SU-DHL-6 (cell line): ENCODE results near the gene LOXL4.

Experiments
- H2AFZ ChIP-seq: fragments of 200-600 bp; sonication (generic); 2 replicates; pipeline ENCODE4 v1.6.1; 2014; ENCODE audit warnings: low read depth, mild to moderate bottlenecking, moderate library complexity, mixed read lengths, antibody characterized with exemption, low read length; ENCODE audit not compliant: severe bottlenecking
- H3F3A ChIP-seq: fragments of 200-600 bp; shearing (Covaris generic); 2 replicates; pipeline ENCODE4 v1.6.0; 2016; ENCODE audit warnings: antibody characterized with exemption, mild to moderate bottlenecking; ENCODE audit not compliant: insufficient read depth
- H3K27ac ChIP-seq: fragments of 200-600 bp; sonication (generic); 2 replicates; pipeline ENCODE4 v1.5.1; 2016; ENCODE audit warnings: low read depth, mild to moderate bottlenecking, low read length, moderate library complexity, mixed read lengths
- H3K27me3 ChIP-seq: fragments of 200-600 bp; sonication (generic), shearing (Covaris generic); 2 replicates; pipeline ENCODE4 v1.6.0; 2014; ENCODE audit warnings: mild to moderate bottlenecking, low read length
- H3K36me3 ChIP-seq: fragments of 200-600 bp; sonication (generic); 2 replicates; pipeline ENCODE4 v1.6.1; 2014; ENCODE audit warnings: mild to moderate bottlenecking, low read length, mixed read lengths
- H3K4me2 ChIP-seq: fragments of 300-600, 200-600 bp; shearing (Covaris generic), sonication (generic); 2 replicates; pipeline ENCODE4 v1.6.0; 2014; ENCODE audit warnings: low read length, low read depth, mild to moderate bottlenecking; ENCODE audit not compliant: poor library complexity, severe bottlenecking
- H3K4me3 ChIP-seq: fragments of 200-600 bp; sonication (generic); 2 replicates; pipeline ENCODE4 v1.5.1; 2014; ENCODE audit warnings: antibody characterized with exemption, low read length, mild to moderate bottlenecking, mixed read lengths; ENCODE audit not compliant: insufficient read depth, poor library complexity, severe bottlenecking
- H3K79me2 ChIP-seq: fragments of 200-600 bp; sonication (generic); 2 replicates; pipeline ENCODE4 v1.6.1; 2014; ENCODE audit warnings: mild to moderate bottlenecking, low read length, moderate library complexity; ENCODE audit not compliant: insufficient read depth
- H3K9ac ChIP-seq: fragments of 200-600 bp; sonication (generic); 2 replicates; pipeline ENCODE4 v1.7.0; 2014; ENCODE audit warnings: mild to moderate bottlenecking, low read length
- H3K9me2 ChIP-seq: fragments of 200-600 bp; sonication (generic); replicated peaks from 2 replicates; pipeline ENCODE4 v1.6.1; 2014; ENCODE audit warnings: low read length; ENCODE audit not compliant: insufficient read depth
- H3K9me3 ChIP-seq: fragments of 200-600 bp; sonication (generic); 2 replicates; pipeline ENCODE4 v1.6.1; 2014; ENCODE audit warnings: low read length, mixed read lengths; ENCODE audit not compliant: insufficient read depth
- H4K20me1 ChIP-seq: fragments of 200-600 bp; sonication (generic); 2 replicates; pipeline ENCODE4 v1.6.1; 2014; ENCODE audit warnings: low read depth, mild to moderate bottlenecking, antibody characterized with exemption, low read length, moderate library complexity, mixed read lengths
- EZH2phosphoT487 ChIP-seq: fragments of 200-600 bp; sonication (generic), shearing (Covaris generic); conservative IDR thresholded peaks from 2 replicates; pipeline ENCODE4 v1.6.1; 2018; ENCODE audit warnings: mild to moderate bottlenecking, antibody characterized with exemption, low read length, moderate library complexity, mixed read lengths
- TF ChIP-seq, protein P1 (sequence below): fragments of 200-600 bp; sonication (generic); IDR thresholded peaks from one replicate; pipeline ENCODE4 v1.5.1; 2017; ENCODE audit warnings: antibody characterized with exemption, mild to moderate bottlenecking, low read length, moderate library complexity; ENCODE audit not compliant: insufficient read depth, poor library complexity, severe bottlenecking

LOXL4 gene

DNA sequence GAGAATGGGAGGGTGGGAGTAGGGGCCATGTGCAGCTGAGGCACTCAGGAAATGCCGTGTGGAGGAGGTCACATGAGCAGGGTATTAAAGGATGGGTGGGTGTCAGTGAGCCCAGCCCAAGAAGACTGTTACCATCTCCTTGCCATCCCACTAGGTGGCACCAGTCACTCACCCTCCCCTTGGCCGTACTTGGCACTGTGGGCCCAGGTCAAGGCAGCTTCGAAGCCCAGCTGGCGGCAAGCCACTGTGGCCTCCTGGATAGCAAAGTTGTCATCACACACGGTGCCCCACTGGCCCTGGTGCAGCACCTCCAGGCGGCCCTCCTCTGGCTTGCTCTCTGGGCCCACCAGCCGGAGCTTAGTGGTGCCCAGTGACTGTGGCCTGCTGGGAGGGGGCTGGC lies 5.4 kb downstream of the LOXL4 start:
- Histone ChIP-seq H4K20me1 (no peaks in the 10 kb centered on the region), H3K9me2 (no peaks in the 10 kb centered on the region), H3K36me3 (no peaks in the 10 kb centered on the region), H3K27ac (no peak overlapping the region), H2AFZ (no peak overlapping the region), H3K4me2 (no peak overlapping the region), H3K79me2 (no peaks in the 10 kb centered on the region), H3K9ac (no peak overlapping the region), H3F3A (no peaks in the 10 kb centered on the region), H3K4me3 (no peak overlapping the region), H3K27me3 (no peaks in the 10 kb centered on the region), H3K9me3 (no peaks in the 10 kb centered on the region)
- TF ChIP-seq, protein P1, sequence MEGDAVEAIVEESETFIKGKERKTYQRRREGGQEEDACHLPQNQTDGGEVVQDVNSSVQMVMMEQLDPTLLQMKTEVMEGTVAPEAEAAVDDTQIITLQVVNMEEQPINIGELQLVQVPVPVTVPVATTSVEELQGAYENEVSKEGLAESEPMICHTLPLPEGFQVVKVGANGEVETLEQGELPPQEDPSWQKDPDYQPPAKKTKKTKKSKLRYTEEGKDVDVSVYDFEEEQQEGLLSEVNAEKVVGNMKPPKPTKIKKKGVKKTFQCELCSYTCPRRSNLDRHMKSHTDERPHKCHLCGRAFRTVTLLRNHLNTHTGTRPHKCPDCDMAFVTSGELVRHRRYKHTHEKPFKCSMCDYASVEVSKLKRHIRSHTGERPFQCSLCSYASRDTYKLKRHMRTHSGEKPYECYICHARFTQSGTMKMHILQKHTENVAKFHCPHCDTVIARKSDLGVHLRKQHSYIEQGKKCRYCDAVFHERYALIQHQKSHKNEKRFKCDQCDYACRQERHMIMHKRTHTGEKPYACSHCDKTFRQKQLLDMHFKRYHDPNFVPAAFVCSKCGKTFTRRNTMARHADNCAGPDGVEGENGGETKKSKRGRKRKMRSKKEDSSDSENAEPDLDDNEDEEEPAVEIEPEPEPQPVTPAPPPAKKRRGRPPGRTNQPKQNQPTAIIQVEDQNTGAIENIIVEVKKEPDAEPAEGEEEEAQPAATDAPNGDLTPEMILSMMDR = peak; percentile 15
- TF ChIP-seq EZH2phosphoT487 = no peak

DNA sequence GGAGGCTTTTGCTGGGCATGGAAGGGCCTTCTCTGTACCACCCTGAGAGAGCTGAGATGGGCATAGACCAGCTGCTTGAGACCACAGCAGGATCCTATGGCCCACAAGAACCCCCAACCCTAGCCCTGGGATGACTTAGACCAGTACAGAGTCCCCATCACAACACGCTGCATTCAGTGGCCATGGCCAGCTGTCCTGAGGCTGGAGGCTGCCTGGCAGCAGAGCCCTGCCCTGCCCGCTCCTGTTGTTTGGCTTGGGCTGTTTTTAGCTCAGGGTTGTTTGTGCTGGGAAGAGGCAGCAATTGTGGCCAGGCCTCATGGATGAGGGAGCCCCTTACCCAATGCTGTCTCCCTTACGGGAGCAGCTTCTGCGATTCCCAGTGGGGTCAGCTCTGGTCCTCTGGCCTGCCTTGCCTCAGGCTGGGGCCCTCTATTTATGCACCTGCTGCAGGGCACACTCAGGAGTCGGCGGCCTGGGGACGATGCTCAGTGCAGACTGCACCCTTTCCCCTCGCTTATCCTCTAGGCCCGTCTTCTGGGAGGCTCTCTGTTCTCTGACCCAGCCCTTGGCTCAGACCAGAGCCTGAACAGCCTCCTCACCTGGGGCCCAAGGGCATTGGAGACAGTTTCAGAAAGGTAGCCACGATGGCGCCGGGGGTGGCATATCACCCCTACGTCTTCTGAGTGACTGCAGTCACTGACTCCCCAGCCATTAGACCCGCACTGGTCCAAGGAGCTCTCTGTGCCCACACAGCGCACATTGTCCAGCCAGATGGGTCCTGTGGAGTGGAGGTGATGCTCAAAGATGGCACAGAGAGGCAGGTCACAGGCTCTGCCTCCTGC lies 6.3 kb downstream of the LOXL4 start:
- Histone ChIP-seq H3K27ac (no peak overlapping the region), H3K9me3 (no peaks in the 10 kb centered on the region), H3K4me2 (no peak overlapping the region), H3F3A (no peaks in the 10 kb centered on the region), H4K20me1 (no peaks in the 10 kb centered on the region), H3K79me2 (no peaks in the 10 kb centered on the region), H3K9ac (no peak overlapping the region), H3K9me2 (no peaks in the 10 kb centered on the region), H3K36me3 (no peaks in the 10 kb centered on the region), H2AFZ (no peak overlapping the region), H3K4me3 (no peak overlapping the region), H3K27me3 (no peaks in the 10 kb centered on the region)
- TF ChIP-seq, protein P1 = no peak
- no peak for TF ChIP-seq EZH2phosphoT487

DNA sequence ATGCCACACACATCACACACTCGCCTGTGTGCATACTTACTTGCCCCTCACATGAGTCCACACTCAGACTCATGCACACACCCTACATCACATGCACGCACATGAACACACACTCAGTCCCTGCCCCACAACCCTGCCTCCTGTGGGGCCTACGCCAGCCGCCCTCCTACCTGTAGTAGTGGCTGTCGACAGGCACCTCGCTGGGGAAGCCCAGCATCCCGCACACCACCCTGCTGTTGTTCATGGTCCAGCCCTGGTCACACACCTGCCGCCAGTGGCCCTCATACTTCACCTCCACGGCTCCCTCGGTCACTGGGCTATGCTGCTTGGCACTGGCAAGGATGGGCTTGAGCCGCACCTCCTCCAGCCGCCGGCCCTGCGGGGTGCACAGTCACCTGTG lies 7.2 kb downstream of the LOXL4 start:
- H3K79me2 ChIP-seq = no peaks in the 10 kb centered on the region
- no peak overlapping the region for H3K27ac ChIP-seq
- H3K36me3 ChIP-seq = no peaks in the 10 kb centered on the region
- no peak overlapping the region for H3K4me3 ChIP-seq
- no peak overlapping the region for H2AFZ ChIP-seq
- H3K27me3 ChIP-seq = no peaks in the 10 kb centered on the region
- H3K9me3 ChIP-seq = no peaks in the 10 kb centered on the region
- H3K9me2 ChIP-seq = no peaks in the 10 kb centered on the region
- no peaks in the 10 kb centered on the region for H4K20me1 ChIP-seq
- H3F3A ChIP-seq = no peaks in the 10 kb centered on the region
- no peak overlapping the region for H3K4me2 ChIP-seq
- H3K9ac ChIP-seq = no peak overlapping the region
- TF ChIP-seq, protein P1 = no peak
- no peak for TF ChIP-seq EZH2phosphoT487
